ENCODE measurements around the gene RLN2. TPM values are rescaled to one million over a fixed set of nuclear protein-coding genes. Genes with fewer than 3 reads are reported as not detected.
"Not testable (repeated sequence)": the region's sequence is repeated elsewhere in the genome, so short reads cannot be mapped to it uniquely, and the experiment has no call there.

The RLN2 gene, protein sequence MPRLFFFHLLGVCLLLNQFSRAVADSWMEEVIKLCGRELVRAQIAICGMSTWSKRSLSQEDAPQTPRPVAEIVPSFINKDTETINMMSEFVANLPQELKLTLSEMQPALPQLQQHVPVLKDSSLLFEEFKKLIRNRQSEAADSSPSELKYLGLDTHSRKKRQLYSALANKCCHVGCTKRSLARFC
- total RNA-seq: 5.2 TPM
- polyA plus RNA-seq: 3.1 TPM
- long read RNA-seq, donor 1: 0 reads
- long read RNA-seq, donor 2: 0 reads
- long read RNA-seq, donor 3: 0 reads
- long read RNA-seq, donor 4: 0 reads
- long read RNA-seq, donor 5: 0 reads
- long read RNA-seq, donor 6: 0 reads
- long read RNA-seq, donor 7: 0 reads
- long read RNA-seq, donor 8: 0 reads
- long read RNA-seq, donor 9: 0 reads
- long read RNA-seq, donor 10: 0 reads

DNA sequence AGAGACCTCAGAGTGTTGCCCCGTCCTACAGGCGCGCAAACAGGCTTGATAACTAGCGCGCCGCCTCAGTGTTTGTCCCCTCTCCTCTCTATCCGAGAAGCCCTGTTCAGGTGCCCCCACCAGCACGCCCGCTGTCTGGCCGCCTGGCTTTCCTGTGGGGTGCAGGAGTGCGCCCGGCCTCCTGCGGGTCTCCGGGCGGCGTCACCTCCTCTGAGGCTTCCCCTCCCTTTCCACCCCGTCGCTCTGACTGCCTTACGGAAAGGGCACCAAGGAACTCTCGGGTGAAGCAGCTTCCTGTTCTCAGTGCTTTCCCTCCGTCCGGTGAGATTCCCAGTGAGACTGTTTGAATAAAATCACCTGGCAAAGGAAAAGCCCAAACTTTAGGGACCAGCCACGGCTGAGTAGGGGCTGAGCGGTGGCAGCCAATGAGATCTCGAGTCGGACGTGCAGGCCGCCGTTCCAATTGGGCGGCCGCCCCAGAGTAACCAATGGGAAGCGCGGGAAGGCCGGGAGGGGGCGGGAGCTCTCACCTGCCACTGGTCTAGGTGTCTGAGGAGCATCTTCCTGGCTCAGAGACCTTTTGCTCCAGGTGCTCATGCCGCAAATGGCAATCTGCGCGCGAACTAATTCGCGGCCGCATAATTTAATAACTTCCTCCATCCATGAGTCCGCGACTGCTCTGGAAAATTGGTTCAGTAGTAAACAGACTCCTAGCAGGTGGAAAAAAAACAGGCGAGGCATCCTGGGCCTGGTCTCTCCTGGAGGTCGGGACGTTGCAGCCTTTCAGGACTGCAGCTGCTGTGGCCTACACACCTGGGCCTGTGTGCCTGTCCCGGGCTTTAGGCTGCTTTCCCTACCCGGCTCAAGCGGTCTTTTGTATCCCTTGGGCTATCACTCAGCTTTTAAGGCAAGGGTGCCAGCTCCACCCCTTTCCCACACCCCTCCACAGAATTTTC is at the start of gene RLN2:
TSS of gene RLN2 (minus strand) at position 877 of the 956 bp plus-strand sequence. CDS start at position 741, 136 bp downstream.
- not testable (repeated sequence) for H3K4me3 ChIP-seq (ENCODE audit: low read length in 2 of 2); H3K27ac ChIP-seq (ENCODE audit: low read depth in 1 of 2, low read length in 1 of 2); H3K9me3 ChIP-seq (ENCODE audit: control insufficient read depth in 2 of 2, insufficient read depth in 1 of 2, low read length in 1 of 2); H3K27me3 ChIP-seq (ENCODE audit: control insufficient read depth in 2 of 2, insufficient read depth in 1 of 2, low read length in 1 of 2); H3K4me1 ChIP-seq (ENCODE audit: control insufficient read depth in 2 of 2, insufficient read depth in 2 of 2, low read length in 2 of 2); H3K36me3 ChIP-seq (ENCODE audit: control insufficient read depth in 2 of 2, insufficient read depth in 2 of 2, low read length in 1 of 2)
- 27% methylated on average over 15 of the region's 50 CpGs for WGBS
- peak in 2 of 9 donors; percentile 16 to 40 for DNase-seq (ENCODE audit: low read depth in 6 of 9, low spot score in 9 of 9)

DNA sequence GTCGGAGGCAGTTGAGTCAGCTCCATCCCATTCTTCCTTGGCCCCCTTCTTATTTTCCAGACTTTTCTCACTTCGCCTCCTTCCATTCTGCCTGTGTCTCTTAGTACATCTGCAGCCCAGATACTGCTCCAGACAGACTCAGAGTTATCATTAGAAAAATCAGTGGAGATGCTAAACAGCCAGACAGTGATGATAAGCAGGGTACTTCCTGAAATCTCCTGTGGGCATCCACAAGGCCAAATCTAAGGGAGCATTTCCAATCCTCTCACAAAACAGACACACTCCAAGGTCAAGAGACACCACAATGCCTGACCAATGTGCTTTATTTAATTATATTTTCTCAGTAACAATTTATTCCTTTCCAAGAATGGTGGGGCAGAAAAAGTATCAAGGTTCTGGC is 49.7 kb upstream of the RLN2 start:
- DNase-seq (ENCODE audit: low read depth in 6 of 9, low spot score in 9 of 9): no peak
- H3K27ac ChIP-seq (ENCODE audit: low read depth in 1 of 2, low read length in 1 of 2): no peak overlapping the region
- H3K36me3 ChIP-seq (ENCODE audit: control insufficient read depth in 2 of 2, insufficient read depth in 2 of 2, low read length in 1 of 2): no peaks in the 10 kb centered on the region
- H3K27me3 ChIP-seq (ENCODE audit: control insufficient read depth in 2 of 2, insufficient read depth in 1 of 2, low read length in 1 of 2): no peaks in the 10 kb centered on the region
- H3K4me1 ChIP-seq (ENCODE audit: control insufficient read depth in 2 of 2, insufficient read depth in 2 of 2, low read length in 2 of 2): peaks cover 0 to 4% of the 10 kb centered on the region in 2 donors
- WGBS: 96% methylated on average over 2 of the region's 2 CpGs
- peaks cover 0 to 9% of the 10 kb centered on the region in 2 donors for H3K9me3 ChIP-seq (ENCODE audit: control insufficient read depth in 2 of 2, insufficient read depth in 1 of 2, low read length in 1 of 2)
- H3K4me3 ChIP-seq (ENCODE audit: low read length in 2 of 2): no peak overlapping the region

DNA sequence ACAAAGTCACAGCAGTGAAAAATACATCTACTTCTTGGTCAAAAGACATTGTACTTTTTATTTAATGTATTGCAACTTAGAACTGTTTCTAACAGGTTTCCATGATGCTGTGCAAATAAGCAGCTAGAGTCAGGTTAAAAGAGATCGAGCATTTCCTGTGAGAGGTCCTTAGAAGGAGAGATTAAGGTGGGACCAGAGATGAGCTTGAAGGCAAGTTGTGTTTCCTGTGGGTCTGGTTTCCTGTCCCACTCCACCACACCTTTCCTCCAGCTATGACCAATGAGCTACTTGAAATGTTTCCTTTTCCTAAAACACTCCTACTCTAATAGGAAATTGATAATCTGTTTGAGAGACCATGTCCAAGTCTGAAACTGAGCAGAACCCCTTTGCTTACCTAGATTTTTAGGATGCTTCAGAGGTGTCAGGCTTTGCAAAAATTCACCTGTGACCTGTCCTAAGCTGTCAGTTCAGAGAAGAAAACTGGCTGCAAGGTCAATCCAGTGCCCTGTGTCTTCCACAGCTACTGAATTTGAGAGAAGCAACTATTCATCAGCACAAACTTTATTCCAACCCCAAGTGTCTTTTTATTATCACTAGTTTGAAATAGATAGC is 48.2 kb upstream of the RLN2 start:
- Histone ChIP-seq H3K27ac (ENCODE audit: low read depth in 1 of 2, low read length in 1 of 2) (no peak overlapping the region), H3K27me3 (ENCODE audit: control insufficient read depth in 2 of 2, insufficient read depth in 1 of 2, low read length in 1 of 2) (no peaks in the 10 kb centered on the region), H3K4me1 (ENCODE audit: control insufficient read depth in 2 of 2, insufficient read depth in 2 of 2, low read length in 2 of 2) (peaks cover 0 to 4% of the 10 kb centered on the region in 2 donors), H3K36me3 (ENCODE audit: control insufficient read depth in 2 of 2, insufficient read depth in 2 of 2, low read length in 1 of 2) (no peaks in the 10 kb centered on the region), H3K4me3 (ENCODE audit: low read length in 2 of 2) (no peak overlapping the region), H3K9me3 (ENCODE audit: control insufficient read depth in 2 of 2, insufficient read depth in 1 of 2, low read length in 1 of 2) (peaks cover 0 to 9% of the 10 kb centered on the region in 2 donors)
- DNase-seq (ENCODE audit: low read depth in 6 of 9, low spot score in 9 of 9): peak in 4 of 9 donors; percentile 16 to 64 (median 32)
- 23% methylated on average over 1 of the region's 1 CpG for WGBS

DNA sequence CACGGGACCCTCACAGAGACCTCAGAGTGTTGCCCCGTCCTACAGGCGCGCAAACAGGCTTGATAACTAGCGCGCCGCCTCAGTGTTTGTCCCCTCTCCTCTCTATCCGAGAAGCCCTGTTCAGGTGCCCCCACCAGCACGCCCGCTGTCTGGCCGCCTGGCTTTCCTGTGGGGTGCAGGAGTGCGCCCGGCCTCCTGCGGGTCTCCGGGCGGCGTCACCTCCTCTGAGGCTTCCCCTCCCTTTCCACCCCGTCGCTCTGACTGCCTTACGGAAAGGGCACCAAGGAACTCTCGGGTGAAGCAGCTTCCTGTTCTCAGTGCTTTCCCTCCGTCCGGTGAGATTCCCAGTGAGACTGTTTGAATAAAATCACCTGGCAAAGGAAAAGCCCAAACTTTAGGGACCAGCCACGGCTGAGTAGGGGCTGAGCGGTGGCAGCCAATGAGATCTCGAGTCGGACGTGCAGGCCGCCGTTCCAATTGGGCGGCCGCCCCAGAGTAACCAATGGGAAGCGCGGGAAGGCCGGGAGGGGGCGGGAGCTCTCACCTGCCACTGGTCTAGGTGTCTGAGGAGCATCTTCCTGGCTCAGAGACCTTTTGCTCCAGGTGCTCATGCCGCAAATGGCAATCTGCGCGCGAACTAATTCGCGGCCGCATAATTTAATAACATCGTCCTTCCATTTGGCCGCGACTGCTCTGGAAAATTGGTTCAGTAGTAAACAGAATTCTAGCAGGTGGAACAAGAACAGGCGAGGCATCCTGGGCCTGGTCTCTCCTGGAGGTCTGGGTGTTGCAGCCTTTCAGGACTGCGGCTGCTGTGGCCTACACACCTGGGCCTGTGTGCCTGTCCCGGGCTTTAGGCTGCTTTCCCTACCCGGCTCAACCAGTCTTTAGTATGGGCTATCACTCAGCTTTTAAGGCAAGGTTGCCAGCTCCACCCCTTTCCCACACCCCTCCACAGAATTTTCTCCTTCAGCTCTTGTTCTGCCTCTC is 34.8 kb upstream of the RLN2 start, which contains the start of gene RLN1:
TSS of gene RLN1 (minus strand) at position 885 of the 990 bp plus-strand sequence. CDS start at position 755, 130 bp downstream.
- WGBS: 25% methylated on average over 14 of the region's 50 CpGs
- not testable (repeated sequence) for H3K36me3 ChIP-seq (ENCODE audit: control insufficient read depth in 2 of 2, insufficient read depth in 2 of 2, low read length in 1 of 2); H3K9me3 ChIP-seq (ENCODE audit: control insufficient read depth in 2 of 2, insufficient read depth in 1 of 2, low read length in 1 of 2); H3K27me3 ChIP-seq (ENCODE audit: control insufficient read depth in 2 of 2, insufficient read depth in 1 of 2, low read length in 1 of 2); H3K27ac ChIP-seq (ENCODE audit: low read depth in 1 of 2, low read length in 1 of 2); H3K4me3 ChIP-seq (ENCODE audit: low read length in 2 of 2); H3K4me1 ChIP-seq (ENCODE audit: control insufficient read depth in 2 of 2, insufficient read depth in 2 of 2, low read length in 2 of 2)
- peak in 2 of 9 donors; percentile 35 to 56 for DNase-seq (ENCODE audit: low read depth in 6 of 9, low spot score in 9 of 9)

DNA sequence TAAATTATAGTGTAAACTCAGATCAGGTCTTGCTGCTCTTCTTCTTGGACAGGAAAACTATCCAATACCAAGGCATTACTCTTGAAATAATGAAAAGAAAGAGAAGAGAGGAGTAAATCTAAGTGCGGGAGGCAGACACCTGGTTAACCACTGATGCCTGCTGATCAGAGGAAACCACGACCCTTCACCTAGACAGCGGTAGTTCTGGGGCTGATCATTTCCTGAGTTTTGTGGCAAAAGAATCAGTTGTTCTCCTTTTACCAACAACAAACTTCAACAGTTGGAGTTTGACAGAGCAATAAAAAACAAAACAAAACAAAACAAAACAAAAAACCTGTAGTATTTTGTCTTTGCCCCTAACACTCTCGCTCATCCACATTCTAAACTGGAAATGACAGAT is 32.2 kb upstream of the RLN2 start:
- 11% methylated on average over 4 of the region's 4 CpGs for WGBS
- H3K4me1 ChIP-seq (ENCODE audit: control insufficient read depth in 2 of 2, insufficient read depth in 2 of 2, low read length in 2 of 2): peaks cover 2 to 6% of the 10 kb centered on the region in 2 donors
- peak in 4 of 9 donors; percentile 37 to 78 (median 48) for DNase-seq (ENCODE audit: low read depth in 6 of 9, low spot score in 9 of 9)
- H3K36me3 ChIP-seq (ENCODE audit: control insufficient read depth in 2 of 2, insufficient read depth in 2 of 2, low read length in 1 of 2): no peaks in the 10 kb centered on the region
- H3K27ac ChIP-seq (ENCODE audit: low read depth in 1 of 2, low read length in 1 of 2): peak overlapping the region; percentile 5 to 68
- H3K9me3 ChIP-seq (ENCODE audit: control insufficient read depth in 2 of 2, insufficient read depth in 1 of 2, low read length in 1 of 2): no peaks in the 10 kb centered on the region
- no peaks in the 10 kb centered on the region for H3K27me3 ChIP-seq (ENCODE audit: control insufficient read depth in 2 of 2, insufficient read depth in 1 of 2, low read length in 1 of 2)
- no peak overlapping the region for H3K4me3 ChIP-seq (ENCODE audit: low read length in 2 of 2)

DNA sequence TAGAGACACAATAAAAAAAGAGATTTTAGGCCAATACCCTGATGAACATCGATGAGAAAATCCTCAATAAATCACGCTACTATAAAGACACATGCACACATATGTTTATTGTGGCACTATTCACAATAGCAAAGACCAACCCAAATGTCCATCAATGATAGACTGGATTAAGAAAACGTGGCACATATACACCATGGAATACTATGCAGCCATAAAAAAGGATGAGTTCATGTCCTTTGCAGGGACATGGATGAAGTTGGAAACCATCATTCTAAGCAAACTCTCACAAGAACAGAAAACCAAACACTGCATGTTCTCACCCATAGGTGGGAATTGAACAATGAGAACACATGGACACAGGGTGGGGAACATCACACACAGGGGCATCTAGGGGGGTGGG is 26.8 kb upstream of the RLN2 start:
- not testable (repeated sequence) for H3K36me3 ChIP-seq (ENCODE audit: control insufficient read depth in 2 of 2, insufficient read depth in 2 of 2, low read length in 1 of 2); H3K9me3 ChIP-seq (ENCODE audit: control insufficient read depth in 2 of 2, insufficient read depth in 1 of 2, low read length in 1 of 2); H3K4me3 ChIP-seq (ENCODE audit: low read length in 2 of 2); H3K27ac ChIP-seq (ENCODE audit: low read depth in 1 of 2, low read length in 1 of 2); DNase-seq (ENCODE audit: low read depth in 6 of 9, low spot score in 9 of 9); H3K4me1 ChIP-seq (ENCODE audit: control insufficient read depth in 2 of 2, insufficient read depth in 2 of 2, low read length in 2 of 2); H3K27me3 ChIP-seq (ENCODE audit: control insufficient read depth in 2 of 2, insufficient read depth in 1 of 2, low read length in 1 of 2)
- WGBS: 92% methylated on average over 3 of the region's 3 CpGs

DNA sequence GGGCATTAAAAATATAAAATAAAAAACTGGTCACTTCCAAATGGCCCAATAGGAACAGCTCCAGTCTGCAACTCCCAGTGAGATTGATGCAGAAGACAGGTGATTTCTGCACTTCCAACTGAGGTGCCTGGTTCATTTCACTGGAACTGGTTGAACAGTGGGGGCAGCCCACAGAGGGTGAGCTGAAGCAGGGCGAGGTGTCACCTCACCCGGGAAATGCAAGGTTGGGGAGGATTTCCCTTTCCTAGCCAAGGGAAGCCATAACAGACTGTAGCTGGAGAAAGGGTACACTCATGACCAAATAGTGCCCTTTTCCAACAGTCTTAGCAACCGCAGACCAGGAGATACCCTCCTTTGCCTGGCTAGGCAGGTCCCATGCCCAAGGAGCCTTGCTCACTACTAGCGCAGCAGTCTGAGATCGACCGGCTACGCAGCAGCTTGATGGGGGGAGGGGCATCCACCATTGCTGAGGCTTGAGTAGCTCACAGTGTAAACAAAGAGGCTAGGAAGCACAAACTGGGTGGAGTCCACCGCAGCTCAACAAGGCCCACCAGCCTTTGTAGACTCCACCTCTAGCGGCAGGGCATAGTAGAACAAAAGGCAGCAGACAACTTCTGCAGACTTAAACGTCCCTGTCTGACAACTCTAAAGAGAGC is 22.5 kb upstream of the RLN2 start:
- Histone ChIP-seq H3K36me3 (ENCODE audit: control insufficient read depth in 2 of 2, insufficient read depth in 2 of 2, low read length in 1 of 2) (no peaks in the 10 kb centered on the region), H3K4me1 (ENCODE audit: control insufficient read depth in 2 of 2, insufficient read depth in 2 of 2, low read length in 2 of 2) (no peaks in the 10 kb centered on the region), H3K27ac (ENCODE audit: low read depth in 1 of 2, low read length in 1 of 2) (no peak overlapping the region), H3K27me3 (ENCODE audit: control insufficient read depth in 2 of 2, insufficient read depth in 1 of 2, low read length in 1 of 2) (no peaks in the 10 kb centered on the region), H3K9me3 (ENCODE audit: control insufficient read depth in 2 of 2, insufficient read depth in 1 of 2, low read length in 1 of 2) (no peaks in the 10 kb centered on the region), H3K4me3 (ENCODE audit: low read length in 2 of 2) (no peak overlapping the region)
- WGBS: 95% methylated on average over 10 of the region's 10 CpGs
- DNase-seq (ENCODE audit: low read depth in 6 of 9, low spot score in 9 of 9): peak in 5 of 9 donors; percentile 15 to 62 (median 56)

DNA sequence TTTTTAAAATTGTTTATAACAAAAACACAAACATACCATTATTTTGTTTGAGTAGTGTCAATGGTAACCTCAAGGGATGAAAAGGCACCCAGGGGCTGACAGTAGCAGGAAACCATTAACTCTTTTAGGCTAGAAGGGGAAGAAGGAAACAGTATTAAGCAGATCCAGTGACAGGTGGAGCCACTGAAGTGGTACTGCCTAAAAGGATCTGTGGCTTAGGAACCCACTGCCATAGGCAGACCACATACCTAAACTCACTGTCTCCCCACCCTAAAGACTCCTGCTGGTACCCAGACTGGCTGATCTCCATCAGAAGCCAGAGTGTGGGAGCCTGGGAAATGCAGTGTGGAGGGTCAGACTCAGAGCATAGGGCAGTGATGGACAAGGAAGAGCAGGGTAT is 21.7 kb upstream of the RLN2 start:
- Histone ChIP-seq H3K4me1 (ENCODE audit: control insufficient read depth in 2 of 2, insufficient read depth in 2 of 2, low read length in 2 of 2) (no peaks in the 10 kb centered on the region), H3K9me3 (ENCODE audit: control insufficient read depth in 2 of 2, insufficient read depth in 1 of 2, low read length in 1 of 2) (no peaks in the 10 kb centered on the region), H3K27me3 (ENCODE audit: control insufficient read depth in 2 of 2, insufficient read depth in 1 of 2, low read length in 1 of 2) (no peaks in the 10 kb centered on the region), H3K4me3 (ENCODE audit: low read length in 2 of 2) (no peak overlapping the region), H3K27ac (ENCODE audit: low read depth in 1 of 2, low read length in 1 of 2) (no peak overlapping the region), H3K36me3 (ENCODE audit: control insufficient read depth in 2 of 2, insufficient read depth in 2 of 2, low read length in 1 of 2) (no peaks in the 10 kb centered on the region)
- DNase-seq (ENCODE audit: low read depth in 6 of 9, low spot score in 9 of 9): no peak
